ENCODE results near the gene PRKCB. TPM values are rescaled to one million over a fixed set of nuclear protein-coding genes. Genes with fewer than 3 reads are reported as not detected.

Gene PRKCB
- polyA plus RNA-seq, 1 experiment, result not detected

DNA sequence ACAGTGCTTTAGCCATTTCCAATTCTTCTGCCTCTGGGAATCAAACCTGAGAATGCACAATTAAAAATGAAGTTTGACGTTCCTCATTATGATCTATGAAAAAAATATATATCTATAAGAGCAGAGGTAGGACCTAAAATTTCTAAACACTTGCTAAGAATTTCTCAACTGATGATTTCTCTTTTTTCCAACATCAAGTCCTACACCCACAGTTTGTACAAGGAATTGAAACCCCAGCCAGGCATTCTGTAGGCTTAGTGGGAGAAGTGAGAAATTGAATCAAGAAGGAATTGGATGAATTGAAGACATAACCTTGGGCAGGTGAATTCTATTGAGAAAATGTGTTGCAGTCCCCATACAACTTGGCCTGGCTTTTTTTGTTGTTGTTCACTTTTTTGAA, 423.0 kb downstream of the PRKCB start:
- TF ChIP-seq CTCF (IDR thresholded peaks at IDR 0.05; ENCODE audit: low read depth, low read length), result no peak
- POLR2A ChIA-PET, result no interaction called here
- CTCF ChIA-PET, result no interaction called here

DNA sequence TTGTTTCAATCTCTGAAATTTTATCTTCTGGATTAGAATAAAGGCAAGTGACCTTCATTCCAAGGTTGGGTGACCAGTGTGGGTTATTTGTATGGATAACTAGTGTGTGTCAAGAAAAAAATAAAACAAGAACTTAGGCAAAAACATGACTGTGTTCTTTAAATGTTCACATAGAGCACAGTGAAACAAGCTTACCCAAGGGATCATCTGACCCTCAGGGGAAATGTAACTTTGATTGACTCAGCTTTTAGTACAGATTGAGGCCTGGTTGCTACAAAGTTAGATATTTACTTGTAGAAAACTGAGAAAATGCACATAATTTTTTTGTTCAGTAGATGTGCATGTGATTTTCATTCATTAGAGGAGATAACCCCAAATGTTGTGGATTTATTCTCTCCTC, 427.0 kb downstream of the PRKCB start:
- DNase-seq (ENCODE audit: low read depth, low spot score), result no peak
- H3K27ac ChIP-seq (ENCODE audit: low read depth, low read length), result no peak overlapping the region
- CTCF ChIA-PET, result no interaction called here
- POLR2A ChIA-PET, result no interaction called here
- H3K4me3 ChIP-seq (ENCODE audit: low read depth, low read length), result no peak overlapping the region
- H3K9me3 ChIP-seq (ENCODE audit: control insufficient read depth, insufficient read depth, low read length), result peaks cover 6% of the 10 kb centered on the region
- no peak for TF ChIP-seq CTCF (IDR thresholded peaks at IDR 0.05; ENCODE audit: low read depth, low read length)
- no peaks in the 10 kb centered on the region for H3K27me3 ChIP-seq (ENCODE audit: control insufficient read depth, insufficient read depth, low read length)

More for the DNA sequence above, 423.0 kb downstream of the PRKCB start:
- no peaks in the 10 kb centered on the region for H3K27me3 ChIP-seq (ENCODE audit: control insufficient read depth, insufficient read depth, low read length)
- no peak overlapping the region for H3K4me3 ChIP-seq (ENCODE audit: low read depth, low read length)
- no peak for DNase-seq (ENCODE audit: low read depth, low spot score)
- peaks cover 9% of the 10 kb centered on the region; the same call in 1 of the 2 replicates for H3K9me3 ChIP-seq (ENCODE audit: control insufficient read depth, insufficient read depth, low read length)
- no peak overlapping the region for H3K27ac ChIP-seq (ENCODE audit: low read depth, low read length)

Small RNA genes lying within 50 kb of the gene (small RNA-seq; reads per million reads assigned to genes)
- not detected for gene MIR1273H (ENCODE audit: insufficient read length, low read depth)

Other genes starting within 250 kb of the PRKCB start
- gene NDUFAB1, start 239.7 kb upstream of the PRKCB start, polyA plus RNA-seq (2011; rRNA removed), result 97.6 and 130 TPM in 2 replicates
- gene PALB2, start 194.7 kb upstream of the PRKCB start, polyA plus RNA-seq (2011; rRNA removed), result 5.3 and 6.5 TPM in 2 replicates
- 86.3 and 92.1 TPM in 2 replicates for gene DCTN5, start 194.5 kb upstream of the PRKCB start, polyA plus RNA-seq (2011; rRNA removed)
- 10.7 and 11.6 TPM in 2 replicates for gene PLK1, start 157.1 kb upstream of the PRKCB start, polyA plus RNA-seq (2011; rRNA removed)
- gene ERN2, start 122.8 kb upstream of the PRKCB start, polyA plus RNA-seq (2011; rRNA removed), result 0.12 and 0.14 TPM in 2 replicates
- gene CHP2, start 81.0 kb upstream of the PRKCB start, polyA plus RNA-seq (2011; rRNA removed), result not detected in 2 replicates

Measured in AG04450 (cell line).